MM.1S (cell line): ENCODE data around the gene ITGB8.

Experiments used
- DNase-seq: peaks from one replicate; pipeline ENCODE4 v3.0.0-alpha.2; 2015
- H2AFZ ChIP-seq: fragments of 300-600 bp; sonication (generic); 2 replicates; pipeline ENCODE4 v1.6.0; 2016; ENCODE audit warnings: antibody characterized with exemption, low read length
- H3F3A ChIP-seq: fragments of 300-600 bp; sonication (generic); 2 replicates; pipeline ENCODE4 v1.6.1; 2016; ENCODE audit warnings: mild to moderate bottlenecking, antibody characterized with exemption, low read length, moderate library complexity, mixed read lengths; ENCODE audit not compliant: insufficient read depth
- H3K27ac ChIP-seq: fragments of 300-600 bp; sonication (generic); 2 replicates; pipeline ENCODE4 v1.5.1; 2016; ENCODE audit warnings: mild to moderate bottlenecking, low read length
- H3K27me3 ChIP-seq: fragments of 300-600 bp; sonication (generic); replicated peaks from 2 replicates; pipeline ENCODE4 v1.6.0; 2016; ENCODE audit warnings: low read length; ENCODE audit not compliant: insufficient read depth
- H3K36me3 ChIP-seq: fragments of 300-600 bp; sonication (generic); replicated peaks from 2 replicates; pipeline ENCODE4 v1.6.1; 2016; ENCODE audit warnings: mild to moderate bottlenecking, low read length, mixed read lengths; ENCODE audit not compliant: insufficient read depth
- H3K4me1 ChIP-seq: fragments of 300-600 bp; sonication (generic); 2 replicates; pipeline ENCODE4 v1.6.1; 2016; ENCODE audit warnings: low read length, mixed read lengths
- H3K4me2 ChIP-seq: fragments of 300-600 bp; sonication (generic); 2 replicates; pipeline ENCODE4 v1.6.0; 2016; ENCODE audit warnings: low read depth, low read length
- H3K4me3 ChIP-seq: fragments of 300-600 bp; sonication (generic); 2 replicates; pipeline ENCODE4 v1.5.1; 2016; ENCODE audit warnings: low read length, mixed read lengths
- H3K79me2 ChIP-seq: fragments of 300-600 bp; sonication (generic); 2 replicates; pipeline ENCODE4 v1.6.1; 2016; ENCODE audit warnings: mixed run types, low read length, mixed read lengths
- H3K9ac ChIP-seq: fragments of 300-600 bp; sonication (generic); 2 replicates; pipeline ENCODE4 v1.6.1; 2016; ENCODE audit warnings: low read length, mixed read lengths
- H3K9me2 ChIP-seq: fragments of 300-600 bp; sonication (generic); replicated peaks from 2 replicates; pipeline ENCODE4 v1.6.1; 2016; ENCODE audit warnings: mild to moderate bottlenecking, low read length, mixed read lengths; ENCODE audit not compliant: insufficient read depth
- H3K9me3 ChIP-seq: fragments of 300-600 bp; sonication (generic); replicated peaks from 2 replicates; pipeline ENCODE4 v1.6.1; 2016; ENCODE audit warnings: mild to moderate bottlenecking, low read length, mixed read lengths; ENCODE audit not compliant: insufficient read depth
- H4K20me1 ChIP-seq: fragments of 300-600 bp; sonication (generic); 2 replicates; pipeline ENCODE4 v1.6.1; 2016; ENCODE audit warnings: mild to moderate bottlenecking, low read length, moderate library complexity, mixed read lengths; ENCODE audit not compliant: insufficient read depth
- EZH2 ChIP-seq: fragments of 300-600 bp; sonication (generic); optimal IDR thresholded peaks from 2 replicates; pipeline ENCODE3; 2017; ENCODE audit warnings: low read depth, mild to moderate bottlenecking, antibody characterized with exemption, low read length, mixed read lengths
- EZH2phosphoT487 ChIP-seq: fragments of 300-600 bp; sonication (generic); IDR thresholded peaks from 2 replicates; pipeline ENCODE4 v1.6.1; 2018; ENCODE audit warnings: antibody characterized with exemption, low read length
- TF ChIP-seq, protein P1 (sequence below): fragments of 300-600 bp; sonication (generic); IDR thresholded peaks from 2 replicates; pipeline ENCODE4 v1.5.1; 2016; ENCODE audit warnings: antibody characterized with exemption, low read length, mixed read lengths

The ITGB8 gene

DNA sequence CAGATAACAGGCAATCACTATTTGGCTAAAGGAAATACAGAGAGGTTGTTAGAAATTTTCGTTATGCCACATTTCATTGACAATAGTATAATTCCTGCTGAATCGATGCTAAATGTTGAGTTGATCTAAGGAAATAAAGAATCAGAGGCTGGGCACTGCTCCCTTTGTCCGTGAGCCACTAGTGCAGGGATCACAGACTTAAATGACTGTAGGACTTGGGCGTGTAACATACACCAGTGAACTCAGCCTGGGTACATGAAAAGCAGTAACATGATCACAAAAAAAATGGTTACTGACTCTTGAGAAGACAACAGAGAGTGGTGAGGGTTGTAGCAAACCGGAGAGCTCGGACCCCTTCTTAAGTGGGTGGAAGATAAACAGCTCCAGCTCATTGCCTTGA, 11.8 kb upstream of the ITGB8 start:
- H3K36me3 ChIP-seq: no peaks in the 10 kb centered on the region
- no peak for TF ChIP-seq EZH2phosphoT487
- TF ChIP-seq, protein P1, sequence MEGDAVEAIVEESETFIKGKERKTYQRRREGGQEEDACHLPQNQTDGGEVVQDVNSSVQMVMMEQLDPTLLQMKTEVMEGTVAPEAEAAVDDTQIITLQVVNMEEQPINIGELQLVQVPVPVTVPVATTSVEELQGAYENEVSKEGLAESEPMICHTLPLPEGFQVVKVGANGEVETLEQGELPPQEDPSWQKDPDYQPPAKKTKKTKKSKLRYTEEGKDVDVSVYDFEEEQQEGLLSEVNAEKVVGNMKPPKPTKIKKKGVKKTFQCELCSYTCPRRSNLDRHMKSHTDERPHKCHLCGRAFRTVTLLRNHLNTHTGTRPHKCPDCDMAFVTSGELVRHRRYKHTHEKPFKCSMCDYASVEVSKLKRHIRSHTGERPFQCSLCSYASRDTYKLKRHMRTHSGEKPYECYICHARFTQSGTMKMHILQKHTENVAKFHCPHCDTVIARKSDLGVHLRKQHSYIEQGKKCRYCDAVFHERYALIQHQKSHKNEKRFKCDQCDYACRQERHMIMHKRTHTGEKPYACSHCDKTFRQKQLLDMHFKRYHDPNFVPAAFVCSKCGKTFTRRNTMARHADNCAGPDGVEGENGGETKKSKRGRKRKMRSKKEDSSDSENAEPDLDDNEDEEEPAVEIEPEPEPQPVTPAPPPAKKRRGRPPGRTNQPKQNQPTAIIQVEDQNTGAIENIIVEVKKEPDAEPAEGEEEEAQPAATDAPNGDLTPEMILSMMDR: no peak
- no peak for TF ChIP-seq EZH2
- 0 out of 2 replicates have a peak, but pooled peaks cover 5% of the 10 kb centered on the region for H3K4me1 ChIP-seq
- no peaks in the 10 kb centered on the region for H3K9me2 ChIP-seq
- no peak overlapping the region for H2AFZ ChIP-seq
- H3K9ac ChIP-seq: no peak overlapping the region
- no peaks in the 10 kb centered on the region for H3F3A ChIP-seq
- H3K4me2 ChIP-seq: no peak overlapping the region
- no peak for DNase-seq
- no peaks in the 10 kb centered on the region for H3K27me3 ChIP-seq
- no peak overlapping the region for H3K27ac ChIP-seq
- no peaks in the 10 kb centered on the region for H3K79me2 ChIP-seq
- H3K4me3 ChIP-seq: no peak overlapping the region
- H4K20me1 ChIP-seq: no peaks in the 10 kb centered on the region
- H3K9me3 ChIP-seq: no peaks in the 10 kb centered on the region

DNA sequence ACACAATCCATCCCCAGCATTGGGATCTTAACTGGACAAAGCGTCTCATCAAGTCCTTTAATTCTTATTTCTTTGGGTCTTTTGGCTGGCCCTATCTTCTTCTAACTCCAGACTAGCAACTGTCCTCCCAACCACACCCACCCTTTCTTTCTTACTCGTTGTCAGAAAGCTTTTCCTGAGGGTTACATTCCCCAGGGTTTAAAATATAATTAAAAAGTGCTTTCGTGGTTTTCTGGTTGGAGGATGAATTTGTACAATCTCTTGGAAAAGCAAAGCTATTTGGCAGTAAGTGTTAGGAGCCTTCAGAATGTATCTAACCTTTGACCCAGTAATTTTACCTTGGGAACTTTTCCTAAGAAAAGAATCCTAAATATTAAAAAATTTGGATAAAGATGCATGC, 10.4 kb upstream of the ITGB8 start:
- H3K9me3 ChIP-seq: no peaks in the 10 kb centered on the region
- no peak overlapping the region for H3K9ac ChIP-seq
- H3K4me2 ChIP-seq: no peak overlapping the region
- 0 out of 2 replicates have a peak, but pooled peaks cover 5% of the 10 kb centered on the region for H3K4me1 ChIP-seq
- TF ChIP-seq, protein P1: no peak
- H3F3A ChIP-seq: no peaks in the 10 kb centered on the region
- H2AFZ ChIP-seq: no peak overlapping the region
- no peaks in the 10 kb centered on the region for H3K79me2 ChIP-seq
- no peaks in the 10 kb centered on the region for H3K27me3 ChIP-seq
- no peak overlapping the region for H3K27ac ChIP-seq
- no peaks in the 10 kb centered on the region for H3K36me3 ChIP-seq
- no peaks in the 10 kb centered on the region for H4K20me1 ChIP-seq
- DNase-seq: no peak
- no peaks in the 10 kb centered on the region for H3K9me2 ChIP-seq
- H3K4me3 ChIP-seq: no peak overlapping the region

DNA sequence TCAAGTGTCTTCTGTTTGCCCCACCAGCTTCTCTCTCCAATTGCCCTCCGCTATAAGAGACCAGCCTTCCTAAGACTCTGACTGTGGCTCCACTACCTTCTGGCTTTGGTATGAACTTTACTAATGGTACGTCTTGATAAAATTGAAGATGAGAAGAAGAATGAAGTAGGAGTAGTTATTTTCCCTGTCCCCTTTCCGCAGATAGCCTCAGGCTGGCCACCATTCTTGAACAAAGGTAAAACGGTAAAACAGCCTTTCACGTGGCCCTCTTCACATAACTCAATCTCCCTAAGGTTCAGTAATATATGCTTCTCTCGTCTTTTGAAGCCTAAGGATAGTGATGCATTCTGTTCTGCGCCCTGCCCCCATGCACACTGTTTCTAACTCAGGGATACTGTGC, 9.9 kb upstream of the ITGB8 start:
- no peaks in the 10 kb centered on the region for H4K20me1 ChIP-seq
- no peak overlapping the region for H2AFZ ChIP-seq
- H3K9me2 ChIP-seq: no peaks in the 10 kb centered on the region
- H3K27me3 ChIP-seq: no peaks in the 10 kb centered on the region
- no peak overlapping the region for H3K27ac ChIP-seq
- no peaks in the 10 kb centered on the region for H3K36me3 ChIP-seq
- no peak overlapping the region for H3K4me3 ChIP-seq
- H3K9ac ChIP-seq: no peak overlapping the region
- H3K9me3 ChIP-seq: no peaks in the 10 kb centered on the region
- 0 out of 2 replicates have a peak, but pooled peaks cover 5% of the 10 kb centered on the region for H3K4me1 ChIP-seq
- TF ChIP-seq EZH2phosphoT487 (no peak), EZH2 (no peak)
- TF ChIP-seq, protein P1: no peak
- H3K79me2 ChIP-seq: no peaks in the 10 kb centered on the region
- H3K4me2 ChIP-seq: no peak overlapping the region
- no peak for DNase-seq
- no peaks in the 10 kb centered on the region for H3F3A ChIP-seq

DNA sequence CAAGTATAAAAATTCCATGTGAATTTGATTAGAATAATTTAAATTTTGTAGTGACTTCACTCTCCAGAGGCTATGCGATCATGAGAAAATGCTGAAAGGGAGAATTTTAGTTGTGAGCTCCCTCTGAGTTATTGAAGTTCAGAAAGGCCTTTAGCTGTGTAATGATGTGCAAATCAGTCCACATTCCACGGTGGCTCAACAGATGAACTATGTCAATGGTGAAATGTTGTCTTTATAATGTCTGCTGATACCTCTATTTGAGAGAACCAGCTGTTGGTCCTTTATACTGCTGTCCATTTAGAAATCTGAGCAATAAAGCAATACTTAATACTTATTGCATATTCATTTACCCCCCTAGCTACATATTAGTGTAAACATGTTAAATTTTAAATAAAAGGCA, 7.1 kb upstream of the ITGB8 start:
- Histone ChIP-seq H3K9me2 (no peaks in the 10 kb centered on the region), H3K36me3 (no peaks in the 10 kb centered on the region), H3K9me3 (no peaks in the 10 kb centered on the region), H2AFZ (no peak overlapping the region), H3K9ac (no peak overlapping the region), H3K79me2 (no peaks in the 10 kb centered on the region), H3K4me3 (no peak overlapping the region), H3K4me1 (peaks cover 8% of the 10 kb centered on the region), H4K20me1 (no peaks in the 10 kb centered on the region), H3K27ac (no peak overlapping the region), H3K4me2 (no peak overlapping the region), H3F3A (no peaks in the 10 kb centered on the region), H3K27me3 (no peaks in the 10 kb centered on the region)
- no peak for TF ChIP-seq EZH2
- TF ChIP-seq, protein P1: no peak
- no peak for TF ChIP-seq EZH2phosphoT487
- no peak for DNase-seq
